ENCODE results near the gene NTNG2. TPM values are rescaled to one million over a fixed set of nuclear protein-coding genes. Genes with fewer than 3 reads are reported as not detected.

The NTNG2 gene
- total and polyA plus RNA-seq, 3 experiments from 2014 or later: 1.3 to 3.6 (median 2.0) TPM

Other genes starting within 250 kb of the NTNG2 start
- gene MED27, start 82.2 kb upstream of the NTNG2 start, total RNA-seq: 10 to 100 TPM; 31.6 to 35.9 TPM
- gene MED27, start 82.2 kb upstream of the NTNG2 start, polyA plus RNA-seq: 39.7 TPM
- 10 to 100 TPM; 37.3 to 39.3 TPM for gene SETX, start 192.9 kb downstream of the NTNG2 start, total RNA-seq
- gene SETX, start 192.9 kb downstream of the NTNG2 start, polyA plus RNA-seq: 32.4 TPM
- 10 to 100 TPM; 23.9 to 25.1 TPM for gene TTF1, start 244.8 kb downstream of the NTNG2 start, total RNA-seq
- 7.3 TPM for gene TTF1, start 244.8 kb downstream of the NTNG2 start, polyA plus RNA-seq
- gene CFAP77, start 248.2 kb downstream of the NTNG2 start, total RNA-seq: not detected
- not detected for gene CFAP77, start 248.2 kb downstream of the NTNG2 start, polyA plus RNA-seq